HG02981 (cell line): ENCODE results near the gene ALDH16A1.

Experiments
- ATAC-seq: cut with Tn5 transposase; IDR thresholded peaks from one replicate; pipeline ENCODE4 v1.9.1; 2021; ENCODE audit warnings: mild to moderate bottlenecking, moderate library complexity; ENCODE audit not compliant: unreplicated experiment

The ALDH16A1 gene

GRCh38 chr19:49487277-49488045 is 34.4 kb downstream of the ALDH16A1 start, which contains the start of gene RPL13A:
RPL13A (plus strand) TSS chr19:49487608; CDS start chr19:49487630, 22 bp downstream.
- ATAC-seq: peak; percentile 89

- ATAC-seq: no peak
These were observed 35.2 kb downstream of the ALDH16A1 start for GRCh38 chr19:49488046-49488862.

- ATAC-seq: no peak
These were observed 36.0 kb downstream of the ALDH16A1 start for GRCh38 chr19:49488863-49489537.

GRCh38 chr19:49489601-49490167 is 36.7 kb downstream of the ALDH16A1 start:
- no peak for ATAC-seq

- ATAC-seq: no peak
These were observed 37.4 kb downstream of the ALDH16A1 start for GRCh38 chr19:49490287-49491029.

- ATAC-seq: no peak
These were observed 38.2 kb downstream of the ALDH16A1 start for GRCh38 chr19:49491030-49491803.

- no peak for ATAC-seq
These were observed 39.0 kb downstream of the ALDH16A1 start for GRCh38 chr19:49491804-49492572.

GRCh38 chr19:49492573-49493405 is 39.8 kb downstream of the ALDH16A1 start:
- ATAC-seq: no peak

GRCh38 chr19:49496574-49497008 is 43.6 kb downstream of the ALDH16A1 start:
- ATAC-seq: no peak

GRCh38 chr19:49497047-49497788 is 44.2 kb downstream of the ALDH16A1 start:
- no peak for ATAC-seq

- ATAC-seq: no peak
These were observed 44.7 kb downstream of the ALDH16A1 start for GRCh38 chr19:49497789-49498103.

- ATAC-seq: no peak
These were observed 45.5 kb downstream of the ALDH16A1 start for GRCh38 chr19:49498475-49498874.

GRCh38 chr19:49499030-49499670 is 46.1 kb downstream of the ALDH16A1 start:
- ATAC-seq: no peak

- no peak for ATAC-seq
These were observed 50.0 kb downstream of the ALDH16A1 start for GRCh38 chr19:49502866-49503581.

GRCh38 chr19:49503582-49503962 is 50.5 kb downstream of the ALDH16A1 start:
- ATAC-seq: no peak

GRCh38 chr19:49506575-49507105 is 53.6 kb downstream of the ALDH16A1 start:
- ATAC-seq: no peak
